ENCODE results near the gene OTULIN.

- TF ChIP-seq POLR2AphosphoS5 (IDR thresholded peaks at IDR 0.05), result no peak
- TF ChIP-seq, protein P1, sequence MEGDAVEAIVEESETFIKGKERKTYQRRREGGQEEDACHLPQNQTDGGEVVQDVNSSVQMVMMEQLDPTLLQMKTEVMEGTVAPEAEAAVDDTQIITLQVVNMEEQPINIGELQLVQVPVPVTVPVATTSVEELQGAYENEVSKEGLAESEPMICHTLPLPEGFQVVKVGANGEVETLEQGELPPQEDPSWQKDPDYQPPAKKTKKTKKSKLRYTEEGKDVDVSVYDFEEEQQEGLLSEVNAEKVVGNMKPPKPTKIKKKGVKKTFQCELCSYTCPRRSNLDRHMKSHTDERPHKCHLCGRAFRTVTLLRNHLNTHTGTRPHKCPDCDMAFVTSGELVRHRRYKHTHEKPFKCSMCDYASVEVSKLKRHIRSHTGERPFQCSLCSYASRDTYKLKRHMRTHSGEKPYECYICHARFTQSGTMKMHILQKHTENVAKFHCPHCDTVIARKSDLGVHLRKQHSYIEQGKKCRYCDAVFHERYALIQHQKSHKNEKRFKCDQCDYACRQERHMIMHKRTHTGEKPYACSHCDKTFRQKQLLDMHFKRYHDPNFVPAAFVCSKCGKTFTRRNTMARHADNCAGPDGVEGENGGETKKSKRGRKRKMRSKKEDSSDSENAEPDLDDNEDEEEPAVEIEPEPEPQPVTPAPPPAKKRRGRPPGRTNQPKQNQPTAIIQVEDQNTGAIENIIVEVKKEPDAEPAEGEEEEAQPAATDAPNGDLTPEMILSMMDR (IDR thresholded peaks at IDR 0.05), result peak; percentile 13 to 24
Measured at GRCh38 chr5:14665949-14666348, 1.4 kb downstream of the OTULIN start.
